Thyroid gland (tissue), 4 donors: ENCODE data around the gene DLL1.

Source experiments
- POLR2A ChIP-seq, 2 donors: fragments of 450-650 bp; IDR thresholded peaks; one replicate each; pipeline ENCODE4 v1.6.1; 2017; ENCODE audit warnings: antibody characterized with exemption in 2 of 2, mild to moderate bottlenecking in 2 of 2, moderate library complexity in 1 of 2
- TF ChIP-seq, protein P1 (sequence below), 6 experiments: fragments of 200-600 bp in 3 of 6; fragments of 450-650 bp in 3 of 6; sonication (generic) in 3 of 6; IDR thresholded peaks; one replicate each; pipeline ENCODE4 v1.5.1; 2016 to 2019; ENCODE audit warnings: antibody characterized with exemption in 6 of 6, mild to moderate bottlenecking in 2 of 6, inconsistent platforms in 1 of 6, moderate library complexity in 1 of 6

DNA sequence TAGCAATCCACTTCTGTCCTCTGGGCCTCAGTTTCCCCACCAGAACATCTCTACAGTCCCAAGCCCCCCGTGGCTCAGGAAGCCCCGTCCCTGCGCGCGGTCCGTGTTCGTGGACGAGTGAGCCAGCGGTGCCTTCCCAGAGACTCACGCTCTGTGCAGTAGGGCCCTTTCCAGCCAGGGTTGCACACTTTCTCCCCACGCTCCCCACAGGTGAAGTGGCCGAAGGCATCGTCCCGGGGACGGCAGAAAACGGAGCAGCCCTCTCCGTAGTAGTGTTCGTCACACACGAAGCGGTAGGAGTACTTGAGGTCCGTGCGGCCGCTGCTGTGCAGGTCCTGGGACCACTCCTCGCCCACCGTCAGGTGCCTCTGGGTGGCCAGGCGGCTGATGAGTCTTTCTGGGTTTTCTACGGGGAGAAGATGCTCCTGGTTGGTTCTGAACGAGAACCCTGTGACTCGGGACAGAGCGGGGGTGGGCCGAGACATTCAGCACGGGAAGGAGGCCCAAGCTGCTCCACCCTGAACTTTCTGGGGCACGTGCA, 2.7 kb downstream of the DLL1 start:
- TF ChIP-seq POLR2A (IDR thresholded peaks at IDR 0.05), result no peak
- TF ChIP-seq, protein P1, sequence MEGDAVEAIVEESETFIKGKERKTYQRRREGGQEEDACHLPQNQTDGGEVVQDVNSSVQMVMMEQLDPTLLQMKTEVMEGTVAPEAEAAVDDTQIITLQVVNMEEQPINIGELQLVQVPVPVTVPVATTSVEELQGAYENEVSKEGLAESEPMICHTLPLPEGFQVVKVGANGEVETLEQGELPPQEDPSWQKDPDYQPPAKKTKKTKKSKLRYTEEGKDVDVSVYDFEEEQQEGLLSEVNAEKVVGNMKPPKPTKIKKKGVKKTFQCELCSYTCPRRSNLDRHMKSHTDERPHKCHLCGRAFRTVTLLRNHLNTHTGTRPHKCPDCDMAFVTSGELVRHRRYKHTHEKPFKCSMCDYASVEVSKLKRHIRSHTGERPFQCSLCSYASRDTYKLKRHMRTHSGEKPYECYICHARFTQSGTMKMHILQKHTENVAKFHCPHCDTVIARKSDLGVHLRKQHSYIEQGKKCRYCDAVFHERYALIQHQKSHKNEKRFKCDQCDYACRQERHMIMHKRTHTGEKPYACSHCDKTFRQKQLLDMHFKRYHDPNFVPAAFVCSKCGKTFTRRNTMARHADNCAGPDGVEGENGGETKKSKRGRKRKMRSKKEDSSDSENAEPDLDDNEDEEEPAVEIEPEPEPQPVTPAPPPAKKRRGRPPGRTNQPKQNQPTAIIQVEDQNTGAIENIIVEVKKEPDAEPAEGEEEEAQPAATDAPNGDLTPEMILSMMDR (IDR thresholded peaks at IDR 0.05), result no peak
